Measurements from ENCODE around the gene CEP131. TPM values are rescaled to one million over a fixed set of nuclear protein-coding genes. Genes with fewer than 3 reads are reported as not detected.

Gene CEP131
- 11.9 and 14.1 TPM in 2 replicates for total RNA-seq

GRCh38 chr17:81222906-81223761 lies at the start of gene CEP131:
CEP131 (minus strand) TSS chr17:81222965; CDS start chr17:81220056, 2,909 bp downstream.

GRCh38 chr17:81238815-81239713 lies 16.3 kb upstream of the CEP131 start, which contains the start of the genes NDUFAF8 and TEPSIN:
NDUFAF8 (plus strand) TSS chr17:81239318; CDS start chr17:81239364, 46 bp downstream.
TEPSIN (minus strand) TSS chr17:81239055; CDS start chr17:81239033, 22 bp downstream.

GRCh38 chr17:81166033-81166492 lies 56.7 kb downstream of the CEP131 start, which contains the start of gene AATK:
AATK (minus strand) TSS chr17:81166221; CDS start chr17:81165992, 229 bp downstream.

DNA sequence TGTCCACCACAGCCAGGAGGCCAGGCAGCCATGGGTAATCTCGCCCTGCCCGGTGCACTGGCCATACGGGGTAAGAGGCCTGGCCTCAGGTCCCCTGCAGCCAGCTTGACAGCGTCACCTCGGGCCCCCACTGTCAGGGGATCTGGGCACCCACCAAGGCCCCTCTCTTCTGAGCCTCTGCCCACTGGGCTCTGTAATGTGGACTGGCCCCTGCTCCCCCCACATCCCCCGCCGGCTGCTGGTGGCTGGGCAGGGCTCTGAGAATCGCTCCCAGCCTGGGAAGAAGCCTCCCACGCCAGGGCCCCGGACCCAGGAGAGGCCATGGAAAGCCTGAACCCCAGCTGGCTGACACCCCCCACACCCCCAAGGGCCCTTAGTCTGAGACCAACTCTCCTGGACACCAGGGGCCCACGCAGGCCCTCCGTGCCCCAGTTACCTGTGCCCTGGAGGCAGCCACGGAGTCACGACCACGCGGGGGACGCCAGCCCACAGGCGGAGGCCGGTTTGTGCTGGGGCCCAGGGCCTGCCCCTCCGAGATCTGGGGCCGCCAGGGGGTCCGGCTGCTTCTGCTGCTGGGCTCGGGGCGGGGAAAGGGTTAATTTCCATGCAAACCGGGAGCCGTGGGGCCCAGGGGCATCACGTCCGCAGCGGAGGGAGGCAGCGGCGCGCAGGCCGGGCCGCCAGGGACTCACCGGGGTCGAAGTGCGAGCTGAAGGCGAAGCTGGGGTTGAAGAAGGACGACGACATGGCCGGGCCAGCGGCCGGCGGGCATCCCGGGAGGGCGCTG lies 57.3 kb downstream of the CEP131 start, which contains the start of gene PVALEF:
Gene PVALEF, plus strand, starts transcription at position 262 of the 787 bp plus-strand sequence. CDS start 15,720 bp downstream, outside the sequence.

Other genes with a start within 250 kb of the CEP131 start
- 22.5 and 24.1 TPM in 2 replicates for gene CHMP6, start 231.1 kb downstream of the CEP131 start, total RNA-seq
- 18.6 and 18.8 TPM in 2 replicates for gene BAIAP2, start 187.8 kb downstream of the CEP131 start, total RNA-seq
- gene PVALEF, start 57.5 kb downstream of the CEP131 start, total RNA-seq, result not detected in 2 replicates
- gene AATK, start 56.7 kb downstream of the CEP131 start, total RNA-seq, result 0.15 and 0.17 TPM in 2 replicates
- gene TEPSIN, start 16.1 kb upstream of the CEP131 start, total RNA-seq, result 13.7 and 16.0 TPM in 2 replicates
- 47.0 and 56.8 TPM in 2 replicates for gene NDUFAF8, start 16.4 kb upstream of the CEP131 start, total RNA-seq
- 52.9 and 58.0 TPM in 2 replicates for gene SLC38A10, start 72.3 kb upstream of the CEP131 start, total RNA-seq
- 8.3 and 8.4 TPM in 2 replicates for gene BAHCC1, start 172.5 kb upstream of the CEP131 start, total RNA-seq

All from bronchus fibroblast of lung (primary cell).